Uterus (tissue), 2 donors: ENCODE results near the gene HTRA1.

Experiments
- CTCF ChIP-seq, 4 experiments: fragments of 200-600 bp in 2 of 4; fragments of 450-650 bp in 2 of 4; sonication (generic) in 2 of 4; IDR thresholded peaks; one replicate each; pipeline ENCODE4 v1.5.1; 2016 to 2019; ENCODE audit warnings: antibody characterized with exemption in 4 of 4, mild to moderate bottlenecking in 2 of 4, moderate library complexity in 1 of 4
- POLR2A ChIP-seq, 2 donors: fragments of 450-650 bp; IDR thresholded peaks; one replicate each; pipeline ENCODE4 v1.6.1; 2016; ENCODE audit warnings: antibody characterized with exemption in 2 of 2, mild to moderate bottlenecking in 1 of 2, moderate library complexity in 1 of 2

- TF ChIP-seq CTCF (IDR thresholded peaks at IDR 0.05) (no peak), POLR2A (IDR thresholded peaks at IDR 0.05) (no peak)
These were observed 30.7 kb downstream of the HTRA1 start for GRCh38 chr10:122492006-122492405.
